Stimulated activated CD4-positive, alpha-beta T cell treated with anti-CD3 and anti-CD28 coated beads, Interleukin-15, amount 100 ng/mL, for 1 hour (primary cell): ENCODE measurements around the gene IMMT.
"Not testable (repeated sequence)": the region's sequence is repeated elsewhere in the genome, so short reads cannot be mapped to it uniquely, and the experiment has no call there.

Source experiments
- DNase-seq, 2 donors: peaks; one replicate each; pipeline ENCODE4 v3.0.0-alpha.2; 2020; ENCODE audit warnings: low read depth in 1 of 2, low spot score in 1 of 2

Gene IMMT

GRCh38 chr2:86202336-86202692 is 7.1 kb upstream of the IMMT start:
- DNase-seq, result no peak

GRCh38 chr2:86201671-86202335 is 6.5 kb upstream of the IMMT start:
- no peak for DNase-seq

GRCh38 chr2:86200564-86200963 is 5.3 kb upstream of the IMMT start:
- not testable (repeated sequence) for DNase-seq

- DNase-seq, result no peak
Measured at GRCh38 chr2:86199834-86200177, 4.5 kb upstream of the IMMT start.

GRCh38 chr2:86195808-86196387 is 636 bp upstream of the IMMT start:
- no peak for DNase-seq

GRCh38 chr2:86194751-86195054 is 559 bp downstream of the IMMT start:
- no peak for DNase-seq

GRCh38 chr2:86193901-86194567 is 1.2 kb downstream of the IMMT start:
- no peak for DNase-seq

GRCh38 chr2:86189782-86190416 is 5.4 kb downstream of the IMMT start:
- no peak for DNase-seq

- no peak for DNase-seq
Measured at GRCh38 chr2:86186431-86186830, 8.8 kb downstream of the IMMT start.

- DNase-seq, result no peak
Measured at GRCh38 chr2:86185517-86186212, 9.6 kb downstream of the IMMT start.

GRCh38 chr2:86176597-86176996 is 18.7 kb downstream of the IMMT start:
- DNase-seq, result no peak

- DNase-seq, result no peak
Measured at GRCh38 chr2:86175828-86176227, 19.4 kb downstream of the IMMT start.

- DNase-seq, result no peak
Measured at GRCh38 chr2:86174445-86174844, 20.8 kb downstream of the IMMT start.

- DNase-seq, result no peak
Measured at GRCh38 chr2:86172610-86173009, 22.7 kb downstream of the IMMT start.

- DNase-seq, result no peak
Measured at GRCh38 chr2:86171295-86171694, 24.0 kb downstream of the IMMT start.

- no peak for DNase-seq
Measured at GRCh38 chr2:86170449-86170848, 24.8 kb downstream of the IMMT start.

- DNase-seq, result no peak
Measured at GRCh38 chr2:86160156-86160952, 34.9 kb downstream of the IMMT start.

GRCh38 chr2:86158286-86158685 is 37.0 kb downstream of the IMMT start:
- DNase-seq, result no peak

GRCh38 chr2:86157009-86157556 is 38.2 kb downstream of the IMMT start:
- no peak for DNase-seq

GRCh38 chr2:86150502-86150901 is 44.8 kb downstream of the IMMT start:
- no peak for DNase-seq

GRCh38 chr2:86147793-86148192 is 47.5 kb downstream of the IMMT start:
- no peak for DNase-seq
